ENCODE data around the gene BOD1L2. TPM values are rescaled to one million over a fixed set of nuclear protein-coding genes. Genes with fewer than 3 reads are reported as not detected.

The BOD1L2 gene
- total and polyA plus RNA-seq, 11 donors, result not detected

GRCh38 chr18:57128220-57128932, 18.5 kb upstream of the BOD1L2 start:
- no peak for ATAC-seq
- intact Hi-C loops (cut with DNase I), result no loop called here
- Histone ChIP-seq H3K27ac (no peak overlapping the region), H3K4me1 (no peaks in the 10 kb centered on the region), H3K4me3 (no peak overlapping the region), H3K9me3 (no peaks in the 10 kb centered on the region), H3K27me3 (peaks cover 0 to 50% (median 4%) of the 10 kb centered on the region in 9 donors), H3K36me3 (no peaks in the 10 kb centered on the region)
- no peak for DNase-seq
- WGBS, 4 donors, result 76 to 85% (median 81%) methylated on average over 8 of the region's 8 CpGs
- no peak for TF ChIP-seq CTCF (IDR thresholded peaks at IDR 0.05)
- TF ChIP-seq POLR2A (IDR thresholded peaks at IDR 0.05), result no peak

GRCh38 chr18:57131101-57131500, 15.8 kb upstream of the BOD1L2 start:
- intact Hi-C loops (cut with DNase I), result no loop called here
- ATAC-seq (no peak), DNase-seq (no peak)
- H3K9me3 ChIP-seq, result peaks cover 0 to 2% (median 0%) of the 10 kb centered on the region in 12 donors
- WGBS, 4 donors, result 82 to 84% (median 83%) methylated on average over 5 of the region's 5 CpGs
- H3K36me3 ChIP-seq, result no peaks in the 10 kb centered on the region
- no peak overlapping the region for H3K27ac ChIP-seq
- H3K27me3 ChIP-seq, result peaks cover 0 to 29% (median 3%) of the 10 kb centered on the region in 9 donors
- H3K4me1 ChIP-seq, result no peaks in the 10 kb centered on the region
- no peak overlapping the region for H3K4me3 ChIP-seq
- no peak for TF ChIP-seq CTCF (IDR thresholded peaks at IDR 0.05)

- H3K27me3 ChIP-seq, result peaks cover 0 to 23% (median 3%) of the 10 kb centered on the region in 9 donors
- H3K4me3 ChIP-seq, result no peak overlapping the region
- DNase-seq (no peak), ATAC-seq (no peak)
- no peak overlapping the region for H3K27ac ChIP-seq
- intact Hi-C loops (cut with DNase I), result no loop called here
- H3K9me3 ChIP-seq, result peaks cover 0 to 8% (median 0%) of the 10 kb centered on the region in 12 donors
- no peaks in the 10 kb centered on the region for H3K36me3 ChIP-seq
- TF ChIP-seq POLR2A (IDR thresholded peaks at IDR 0.05), result no peak
- TF ChIP-seq CTCF (IDR thresholded peaks at IDR 0.05), result no peak
- no peaks in the 10 kb centered on the region for H3K4me1 ChIP-seq
These were observed 15.1 kb upstream of the BOD1L2 start for GRCh38 chr18:57131782-57132181.

GRCh38 chr18:57134618-57135135, 12.2 kb upstream of the BOD1L2 start:
- DNase-seq (no peak), ATAC-seq (no peak)
- intact Hi-C loops (cut with DNase I), result no loop called here
- Histone ChIP-seq H3K4me3 (no peak overlapping the region), H3K9me3 (peaks cover 0 to 8% (median 0%) of the 10 kb centered on the region in 12 donors), H3K27me3 (peaks cover 0 to 1% (median 0%) of the 10 kb centered on the region in 9 donors), H3K36me3 (no peaks in the 10 kb centered on the region), H3K4me1 (no peaks in the 10 kb centered on the region), H3K27ac (no peak overlapping the region)
- TF ChIP-seq POLR2A (IDR thresholded peaks at IDR 0.05) (no peak), CTCF (IDR thresholded peaks at IDR 0.05) (no peak)
- 21 to 29% (median 25%) methylated on average over 4 of the region's 4 CpGs for WGBS, 4 donors
